Stimulated activated CD8-positive, alpha-beta memory T cell treated with anti-CD3 and anti-CD28 coated beads, Interleukin-2, amount 100 ng/mL, for 1 hour (primary cell): ENCODE data around the gene APBA3.

Source experiments
- DNase-seq, 2 donors: peaks; one replicate each; pipeline ENCODE4 v3.0.0-alpha.2; 2020; ENCODE audit warnings: low read depth in 2 of 2

The APBA3 gene, protein sequence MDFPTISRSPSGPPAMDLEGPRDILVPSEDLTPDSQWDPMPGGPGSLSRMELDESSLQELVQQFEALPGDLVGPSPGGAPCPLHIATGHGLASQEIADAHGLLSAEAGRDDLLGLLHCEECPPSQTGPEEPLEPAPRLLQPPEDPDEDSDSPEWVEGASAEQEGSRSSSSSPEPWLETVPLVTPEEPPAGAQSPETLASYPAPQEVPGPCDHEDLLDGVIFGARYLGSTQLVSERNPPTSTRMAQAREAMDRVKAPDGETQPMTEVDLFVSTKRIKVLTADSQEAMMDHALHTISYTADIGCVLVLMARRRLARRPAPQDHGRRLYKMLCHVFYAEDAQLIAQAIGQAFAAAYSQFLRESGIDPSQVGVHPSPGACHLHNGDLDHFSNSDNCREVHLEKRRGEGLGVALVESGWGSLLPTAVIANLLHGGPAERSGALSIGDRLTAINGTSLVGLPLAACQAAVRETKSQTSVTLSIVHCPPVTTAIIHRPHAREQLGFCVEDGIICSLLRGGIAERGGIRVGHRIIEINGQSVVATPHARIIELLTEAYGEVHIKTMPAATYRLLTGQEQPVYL

DNA sequence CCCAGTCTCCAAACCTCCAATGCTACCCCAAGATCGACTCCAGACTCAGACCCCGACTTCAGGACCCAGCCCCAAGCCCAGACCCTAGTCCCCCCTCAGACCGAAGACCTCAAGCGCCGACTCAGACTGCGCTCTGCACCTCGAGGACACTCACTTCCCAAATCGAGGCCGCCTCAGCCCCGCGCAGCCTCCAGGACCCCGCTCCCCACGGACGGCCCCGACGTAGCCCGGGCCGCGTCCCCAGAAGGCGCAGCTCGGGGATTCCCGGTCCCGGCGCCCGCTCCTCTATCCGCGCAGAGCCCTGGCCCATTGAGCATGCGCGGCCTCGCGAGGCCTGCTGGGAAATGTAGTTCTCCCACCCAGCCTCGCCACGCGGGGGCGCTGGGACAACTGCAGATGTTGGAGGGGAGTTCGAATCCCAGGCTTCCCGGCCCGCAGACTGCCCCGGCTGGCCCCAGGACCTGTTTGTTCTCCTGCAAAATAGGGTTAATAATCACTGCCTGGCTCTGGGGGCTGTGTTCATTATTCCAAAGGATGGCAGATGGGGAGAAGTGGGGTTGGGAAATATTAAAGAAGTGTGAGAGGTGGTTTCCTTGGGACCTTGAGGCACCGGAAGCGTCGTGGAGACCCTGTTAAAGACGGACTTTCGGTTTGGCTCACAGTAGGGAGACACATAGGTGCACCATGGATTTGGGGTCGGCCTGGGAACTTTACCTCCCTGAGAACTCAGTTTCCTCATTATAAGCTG is at the start of gene APBA3:
Gene APBA3 (minus strand): TSS at position 311 of the 748 bp plus-strand sequence. CDS start 1,428 bp downstream, outside the sequence.
- DNase-seq: peak; percentile 90 to 94

DNA sequence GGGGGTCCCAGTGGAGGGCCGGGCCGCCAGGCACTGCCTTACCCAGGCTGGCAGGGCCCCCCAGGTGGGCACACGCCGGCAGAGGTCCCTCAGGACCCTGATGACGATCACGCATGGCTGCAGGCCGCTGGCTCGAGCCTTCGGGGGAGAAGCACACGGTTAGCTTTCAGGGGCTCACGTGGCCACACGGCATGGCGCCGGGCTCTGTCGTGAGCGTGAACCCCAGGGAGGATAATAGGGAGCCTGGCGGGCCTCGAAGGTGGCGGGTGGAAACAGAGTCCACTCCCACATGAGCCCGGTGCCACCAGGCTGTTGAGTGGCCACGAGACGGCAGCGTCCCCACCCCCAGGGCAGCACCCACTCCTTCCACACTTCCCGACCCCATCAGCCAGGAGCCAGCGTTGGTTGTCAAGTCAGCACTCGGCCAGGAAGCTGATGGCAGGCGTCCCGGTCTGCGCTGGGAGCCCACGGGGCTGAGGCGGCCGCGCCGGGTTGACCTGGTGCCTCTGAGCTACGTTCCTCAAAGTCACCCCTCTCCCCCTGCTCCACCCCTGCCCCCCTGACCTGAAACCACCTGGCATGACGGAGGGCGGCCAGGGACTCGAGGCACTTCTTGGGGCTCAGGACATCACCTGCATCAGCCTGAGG is 49.3 kb upstream of the APBA3 start:
- DNase-seq: no peak

DNA sequence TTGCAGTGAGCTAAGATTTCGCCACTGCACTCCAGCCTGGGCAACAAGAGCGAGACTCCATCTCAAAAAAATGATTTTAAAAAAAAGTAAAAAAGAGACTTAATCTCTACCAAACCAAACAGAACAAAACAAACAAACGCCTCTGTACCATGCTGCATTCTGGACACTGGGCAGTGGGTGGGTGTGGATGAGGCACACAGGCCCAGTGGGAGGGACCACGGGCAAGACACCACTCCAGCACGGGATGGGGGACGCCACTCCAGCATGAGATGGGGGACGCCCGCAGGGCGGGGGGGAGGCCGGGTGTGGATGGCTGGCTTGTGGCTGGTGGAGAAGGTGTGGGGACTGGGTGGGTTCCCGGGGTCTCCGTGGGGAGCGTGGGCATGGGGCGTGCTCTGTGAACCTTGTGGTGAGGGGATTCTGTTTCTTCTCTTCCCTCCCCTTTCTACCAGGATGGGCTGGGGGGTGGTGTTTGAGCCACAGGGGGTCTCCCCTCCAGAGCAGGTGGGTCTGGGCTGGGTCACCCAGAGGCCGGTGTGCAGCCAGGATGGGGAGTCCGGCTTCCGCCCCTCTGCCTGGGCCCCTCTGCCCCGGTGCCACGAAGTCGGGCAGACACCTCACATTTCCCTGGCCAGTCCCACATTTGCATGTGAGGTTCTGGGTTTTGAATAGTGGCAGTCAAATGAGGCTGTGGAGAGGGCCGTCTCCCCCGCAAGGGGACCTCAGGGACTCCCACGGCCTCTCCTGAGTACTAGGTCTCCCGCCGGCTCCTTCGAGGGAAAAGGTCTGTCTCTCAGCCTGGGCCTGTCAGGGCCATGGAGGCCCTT is 48.6 kb upstream of the APBA3 start:
- DNase-seq: no peak

DNA sequence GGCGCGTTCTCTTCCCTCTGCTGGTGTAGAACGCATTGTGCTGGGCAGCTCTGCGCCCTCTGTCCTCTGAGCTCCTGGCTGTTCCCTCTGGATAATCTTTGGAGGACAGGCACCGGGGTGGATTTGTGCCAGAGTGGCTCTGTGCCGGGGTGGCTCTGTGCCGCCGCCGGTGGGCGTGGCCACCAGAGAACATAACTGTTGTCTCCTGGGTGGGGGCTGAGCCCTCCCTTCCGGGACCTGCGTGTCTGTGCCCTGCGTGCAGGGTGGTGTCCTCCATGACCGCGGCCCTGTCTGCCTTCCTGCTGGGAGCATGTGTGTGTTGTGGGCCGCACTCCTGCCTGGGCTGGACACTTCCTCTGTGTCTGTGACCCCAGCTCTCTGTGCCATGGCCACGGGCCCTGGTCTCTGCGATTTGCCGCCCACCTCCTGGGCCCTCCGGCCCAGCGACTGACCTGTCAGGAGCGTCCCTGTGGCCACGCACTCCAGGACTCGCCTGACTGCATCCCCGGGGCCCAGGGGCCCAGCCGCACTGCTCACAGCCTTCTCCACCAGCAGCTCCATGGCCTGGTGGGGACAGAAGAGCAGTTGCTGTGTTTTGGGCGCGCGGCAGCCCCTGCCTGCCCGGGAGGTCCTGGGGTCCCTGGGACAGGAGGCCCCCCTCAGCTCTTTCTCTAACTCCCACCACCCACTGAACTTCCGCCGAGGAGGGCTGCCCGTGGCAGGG is 47.1 kb upstream of the APBA3 start:
- no peak for DNase-seq

DNA sequence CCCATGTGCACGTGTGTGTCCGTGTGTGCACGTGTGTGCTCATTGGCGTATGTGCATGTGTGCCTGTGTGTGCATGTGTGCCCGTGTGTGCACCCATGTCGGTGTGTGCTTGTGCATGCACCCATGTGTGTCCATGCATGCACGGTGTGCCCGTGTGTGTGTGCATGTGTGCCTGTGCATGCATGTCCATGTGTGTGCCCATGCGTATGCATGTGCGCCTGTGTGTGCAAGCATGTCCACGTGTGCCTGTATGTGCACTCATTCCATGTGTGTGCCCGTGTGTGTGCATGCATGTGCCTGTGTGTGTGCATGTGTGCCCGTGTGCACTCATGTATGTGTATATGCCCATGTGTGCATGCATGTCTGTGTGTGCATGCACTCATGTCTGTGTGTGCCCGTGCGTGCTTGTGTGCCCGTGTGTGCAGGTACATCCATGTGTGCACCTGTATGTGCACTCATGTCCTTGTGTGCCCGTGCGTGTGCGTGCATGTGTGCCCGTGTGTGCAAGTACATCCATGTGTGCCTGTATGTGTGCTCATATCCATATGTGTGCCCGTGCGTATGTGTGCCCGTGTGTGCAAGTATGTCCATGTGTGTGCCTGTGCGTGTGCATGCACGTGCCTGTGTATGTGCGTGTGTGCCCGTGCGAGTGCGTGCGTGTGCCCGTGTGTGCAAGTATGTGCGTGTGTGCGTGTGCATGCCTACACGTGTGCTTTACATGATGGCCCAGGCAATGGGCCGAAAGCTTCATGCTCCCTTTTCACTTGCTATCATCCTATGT is 46.3 kb upstream of the APBA3 start:
- no peak for DNase-seq

DNA sequence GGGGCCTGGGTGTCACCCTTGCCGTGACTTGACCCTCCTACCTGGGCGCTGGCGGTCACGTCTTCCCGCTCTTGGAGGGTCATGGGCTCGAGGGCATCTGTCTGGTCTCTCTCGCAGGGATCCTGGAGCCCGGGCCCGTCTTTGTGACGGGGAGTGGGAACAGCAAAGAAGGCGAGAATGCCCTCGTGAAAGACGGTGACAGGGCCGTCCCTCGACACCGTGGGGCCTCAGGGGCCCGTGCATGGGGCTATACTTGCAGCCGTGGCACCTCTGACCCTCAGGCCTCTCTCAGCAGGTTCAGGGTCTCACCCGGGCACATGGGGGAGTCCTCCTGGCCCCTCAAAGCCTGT is 45.6 kb upstream of the APBA3 start:
- DNase-seq: no peak

DNA sequence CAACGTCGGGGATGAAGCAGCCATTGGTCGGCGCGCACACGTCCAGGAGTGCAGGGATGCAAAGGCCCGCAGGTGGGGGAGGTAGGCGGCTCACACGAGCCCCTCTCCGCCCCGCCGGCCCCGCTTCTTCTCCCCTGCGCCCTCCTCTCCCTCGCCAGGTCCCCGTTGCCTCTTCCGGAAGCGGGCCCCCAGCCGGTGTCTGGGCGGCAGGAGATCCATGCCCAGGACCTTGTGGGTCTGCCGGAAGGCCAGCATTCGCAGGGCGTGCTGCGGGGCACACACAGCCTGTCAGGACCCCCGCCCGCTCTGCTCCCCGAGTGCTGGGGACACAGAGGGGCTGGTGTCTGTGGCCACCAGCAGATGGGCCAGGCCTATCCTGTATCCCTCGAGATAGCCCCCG is 44.4 kb upstream of the APBA3 start:
- no peak for DNase-seq

DNA sequence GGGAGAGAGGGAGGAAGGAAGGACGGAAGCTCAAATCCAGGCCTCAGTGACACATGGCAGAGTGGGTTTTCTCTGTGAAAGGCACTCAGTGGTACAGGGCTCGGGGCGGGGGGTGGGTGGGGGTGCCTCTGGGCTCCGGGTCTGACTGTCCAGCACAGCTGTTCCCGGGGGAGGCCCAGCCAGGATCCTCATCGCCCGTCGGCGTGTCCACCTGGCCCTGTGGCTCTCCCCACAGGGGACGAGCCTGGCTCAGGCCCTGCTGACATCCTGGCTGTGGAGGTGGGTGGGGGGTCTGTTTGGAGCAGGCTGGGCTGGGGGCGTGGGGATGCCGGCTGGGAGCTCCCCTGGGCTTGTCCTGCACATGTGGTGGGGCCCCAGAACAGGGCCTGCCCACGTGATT is 42.9 kb upstream of the APBA3 start:
- no peak for DNase-seq

DNA sequence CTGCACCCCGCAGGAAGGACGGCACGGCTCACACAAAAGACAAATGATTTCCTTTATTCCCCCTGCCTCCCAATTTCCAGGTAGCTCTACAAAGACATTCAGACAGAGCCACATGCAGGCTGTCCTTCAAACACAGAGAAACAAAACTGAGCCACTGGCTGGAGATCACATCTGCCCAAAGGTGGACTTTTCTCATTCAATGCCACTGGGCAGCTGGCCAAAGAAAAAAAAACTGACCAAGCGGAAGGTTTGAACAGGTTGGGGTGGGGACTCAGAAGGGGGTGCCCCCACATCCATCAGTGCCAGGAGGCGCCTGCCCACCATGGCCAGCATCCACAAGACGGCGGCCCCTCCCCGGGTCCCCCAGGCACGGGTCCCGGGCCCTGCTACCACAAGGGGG is 42.5 kb upstream of the APBA3 start:
- DNase-seq: no peak

DNA sequence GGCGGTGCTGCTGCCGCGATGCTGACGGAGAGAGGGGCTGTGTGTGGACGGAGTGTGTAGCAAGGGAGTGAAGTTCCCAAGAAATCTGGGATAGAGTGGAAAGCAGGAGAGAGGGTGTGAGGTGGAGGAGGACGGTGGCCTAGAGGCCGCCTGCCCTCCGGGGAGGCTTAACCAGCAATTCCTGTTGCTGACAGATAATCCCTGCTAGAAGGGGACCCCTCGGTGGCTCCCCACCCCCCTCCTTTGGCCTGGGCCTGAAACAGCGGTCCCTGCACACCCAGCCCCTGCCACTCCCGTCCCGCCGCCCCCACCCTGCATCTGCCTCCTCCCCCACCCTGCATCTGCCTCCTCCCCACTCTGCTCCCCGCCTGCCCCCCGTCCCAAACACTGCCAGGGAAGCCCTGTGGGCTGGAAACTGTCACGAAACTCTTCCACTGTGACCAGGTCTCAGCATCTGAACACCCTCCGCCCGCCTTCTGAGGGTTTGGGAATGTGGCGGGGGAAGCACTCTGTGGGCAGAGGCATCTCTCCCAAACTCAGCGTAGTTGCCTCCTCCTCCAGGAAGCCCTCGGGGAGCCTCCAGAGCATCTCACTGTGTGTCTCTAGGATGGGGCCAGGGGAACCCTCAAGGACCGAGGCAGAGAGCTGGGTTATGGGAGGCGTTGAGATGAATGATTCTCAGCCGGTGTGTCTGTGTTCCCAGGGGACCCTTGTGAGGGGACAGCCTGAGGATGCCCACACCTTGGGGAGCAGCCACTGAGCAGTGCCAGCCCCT is 41.8 kb upstream of the APBA3 start:
- no peak for DNase-seq

DNA sequence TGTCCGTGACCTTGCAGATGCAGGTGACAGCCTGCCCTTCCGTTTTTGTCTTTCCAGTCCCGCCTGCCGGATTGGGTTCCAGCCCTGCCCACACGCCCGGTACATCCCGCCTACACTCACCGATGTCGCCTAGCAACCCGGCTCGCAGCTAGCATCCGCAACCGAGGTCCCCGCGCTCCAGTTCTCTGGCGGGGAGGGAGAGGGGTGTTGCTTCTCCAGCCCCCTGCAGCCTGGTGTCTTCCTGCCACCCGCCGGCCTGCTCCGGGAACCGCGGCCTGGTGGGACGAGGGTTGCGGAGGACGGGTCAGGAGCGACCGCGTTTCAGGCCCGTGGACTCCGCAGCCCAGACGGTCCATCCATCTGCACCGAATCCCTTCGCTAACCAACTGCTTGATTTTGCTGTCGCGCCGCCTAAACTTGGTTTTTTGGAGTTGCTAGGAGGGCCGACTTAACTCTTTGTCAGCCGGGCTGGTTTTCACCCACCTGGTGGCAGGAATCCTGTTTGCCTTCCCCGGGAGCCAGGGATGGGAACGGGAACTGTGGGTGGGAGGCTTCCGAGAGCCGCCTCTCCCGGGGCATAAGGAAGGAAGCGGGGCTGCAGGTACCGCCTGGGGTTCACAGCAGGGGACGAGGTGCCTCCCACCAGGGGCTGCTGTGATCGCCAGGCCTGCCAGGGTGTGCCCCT is 40.1 kb upstream of the APBA3 start:
- peak; percentile 32 to 39 for DNase-seq

DNA sequence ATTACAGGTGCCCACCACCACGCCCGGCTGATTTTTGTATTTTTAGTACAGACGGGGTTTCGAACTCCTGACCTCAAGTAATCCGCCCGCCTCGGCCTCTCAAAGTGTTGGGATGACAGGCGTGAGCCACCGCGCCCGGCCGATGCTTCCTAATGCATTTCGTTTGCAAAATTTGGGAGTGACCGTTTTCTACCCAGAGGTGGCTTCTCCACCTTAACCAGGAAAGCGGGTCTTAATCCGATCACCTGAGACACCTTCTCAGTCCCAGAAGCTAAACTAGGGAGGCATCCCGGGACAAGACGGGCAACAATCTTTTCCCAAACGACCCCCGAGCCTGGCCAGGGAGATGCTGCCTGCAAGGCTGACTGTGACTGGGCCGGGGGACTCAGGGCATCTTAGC is 39.5 kb upstream of the APBA3 start:
- DNase-seq: no peak

DNA sequence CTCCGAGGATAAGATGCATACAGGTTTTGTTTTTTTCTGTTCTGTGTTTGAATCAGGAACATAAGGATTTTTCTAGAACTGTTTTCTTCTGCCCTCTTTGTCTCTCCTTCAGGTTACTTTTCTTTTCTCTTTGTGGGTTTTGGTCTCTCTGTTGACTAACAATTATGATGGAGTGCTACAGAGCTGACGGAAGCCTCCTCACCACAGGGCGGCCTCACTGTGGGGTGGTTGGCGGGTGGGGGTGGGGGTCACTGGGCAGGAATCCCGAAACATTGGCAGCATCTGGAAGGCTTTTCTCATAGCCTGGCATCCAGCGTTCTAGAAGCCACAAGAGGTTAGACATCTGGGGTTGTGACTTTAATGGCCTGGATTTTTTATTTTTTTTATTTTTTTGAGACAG is 36.6 kb upstream of the APBA3 start:
- DNase-seq: no peak

DNA sequence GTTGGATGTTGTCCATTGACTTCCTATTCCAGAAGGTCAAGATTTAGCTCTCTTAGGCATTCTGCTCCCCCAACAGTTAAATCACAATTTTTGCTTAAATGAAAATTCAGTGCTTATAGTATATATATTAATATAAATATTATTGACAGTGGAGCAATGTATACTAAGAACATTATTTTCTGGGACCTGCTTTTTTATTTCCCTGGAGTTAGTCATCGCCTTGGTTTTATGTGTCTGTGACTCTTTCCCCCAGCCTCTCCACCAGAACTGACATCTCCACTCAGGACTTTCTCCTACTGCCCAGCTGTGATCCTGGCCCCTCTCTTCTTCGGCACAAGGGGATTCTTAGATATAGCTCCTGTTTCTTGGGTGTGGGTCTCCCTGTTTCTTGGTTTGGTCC is 34.9 kb upstream of the APBA3 start:
- no peak for DNase-seq

DNA sequence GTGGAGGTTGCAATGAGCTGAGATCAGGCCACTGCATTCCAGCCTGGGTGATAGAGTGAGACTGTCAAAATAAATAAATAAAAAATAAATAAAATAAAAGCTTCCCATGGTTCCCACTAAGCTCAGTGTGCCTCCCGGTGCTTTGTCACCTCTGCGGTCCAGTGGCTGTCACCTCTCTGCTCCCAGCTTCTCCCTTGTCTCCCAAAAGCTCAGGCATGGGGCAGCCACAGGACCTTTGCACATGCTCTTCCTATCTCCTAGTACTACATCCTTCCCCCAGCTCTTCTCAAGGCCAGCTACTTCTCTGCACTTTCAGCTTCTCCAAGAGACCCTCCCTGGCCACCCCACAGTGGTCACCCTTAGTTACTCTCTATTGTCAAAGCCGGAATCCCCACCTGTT is 32.3 kb upstream of the APBA3 start:
- DNase-seq: no peak

DNA sequence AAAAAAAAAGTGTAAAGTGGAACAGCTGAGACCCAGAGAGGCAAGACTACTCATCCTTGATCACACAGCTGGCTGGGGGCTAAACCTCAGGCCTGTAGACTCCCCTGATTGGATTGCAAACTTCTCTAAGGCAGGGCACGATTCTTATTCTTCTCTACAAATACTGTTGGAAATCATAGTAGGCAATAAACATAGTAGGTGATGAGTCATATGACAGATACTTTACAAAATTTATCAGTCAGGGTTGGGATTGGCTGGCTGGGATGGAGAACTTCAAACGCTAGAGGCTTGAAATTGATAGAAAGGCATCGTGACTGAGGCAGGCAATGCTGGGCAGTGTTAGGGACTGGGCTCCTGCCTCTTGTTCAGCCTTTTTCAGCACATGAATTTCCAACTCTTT is 30.6 kb upstream of the APBA3 start:
- DNase-seq: no peak

DNA sequence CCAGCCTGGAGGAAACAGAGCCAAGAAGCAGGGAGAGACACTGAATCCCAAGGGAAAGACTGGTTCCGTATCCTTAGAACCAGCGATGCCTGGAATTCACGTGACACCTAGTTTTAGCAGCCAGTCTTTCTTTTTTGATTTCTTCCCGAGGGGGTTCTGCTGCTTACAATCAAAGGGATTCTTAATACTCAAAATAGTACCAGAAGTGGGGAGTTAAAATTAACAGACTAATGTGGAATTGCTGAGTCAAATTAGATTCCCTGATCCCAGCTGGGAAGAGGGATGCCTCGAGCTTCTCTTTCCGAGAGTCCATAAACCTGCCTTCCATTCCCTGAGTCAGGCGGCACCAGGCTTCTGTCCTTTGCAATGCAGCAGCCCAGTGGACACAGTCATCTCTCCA is 29.4 kb upstream of the APBA3 start:
- no peak for DNase-seq

DNA sequence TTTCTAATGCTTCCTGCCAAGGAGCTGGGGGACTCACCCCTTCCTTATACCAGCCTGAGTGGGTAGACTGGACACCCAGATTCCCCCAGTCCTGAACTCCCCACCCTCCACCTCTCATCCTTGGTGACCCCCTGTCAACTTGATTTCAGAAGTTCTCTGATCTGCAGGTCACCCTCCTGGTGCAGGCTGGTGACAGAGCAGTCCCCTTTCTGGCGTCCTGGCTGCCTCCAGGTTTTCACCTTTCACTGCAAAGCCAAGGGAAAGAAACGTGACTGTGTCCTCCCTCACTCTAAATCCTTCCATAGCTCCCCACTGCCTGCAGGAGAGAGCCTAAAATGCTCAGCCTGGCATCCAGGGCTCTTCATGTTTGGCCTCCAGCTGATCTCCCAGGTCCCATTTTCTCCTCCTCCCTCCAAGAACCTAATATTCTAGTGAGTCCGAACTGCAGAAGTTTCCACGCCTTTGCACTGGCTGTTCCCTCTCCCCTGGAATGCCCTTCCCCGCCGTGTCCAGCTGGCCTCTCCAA is 28.8 kb upstream of the APBA3 start:
- no peak for DNase-seq
